Sciatic nerve (tissue), 2 donors: ENCODE data around the gene KRT39. TPM values are rescaled to one million over a fixed set of nuclear protein-coding genes. Genes with fewer than 3 reads are reported as not detected.

ENCODE experiments used
- ATAC-seq: fragments of 200-7000 bp; cut with Tn5 transposase; one replicate; pipeline ENCODE4 v1.9.1; 2020; ENCODE audit warnings: mild to moderate bottlenecking, moderate library complexity
- DNase-seq: peaks from one replicate; pipeline ENCODE4 v3.0.0-alpha.2; 2020; ENCODE audit warnings: low spot score
- intact Hi-C: fragments of 100-400 bp; cut with DNase I; formaldehyde crosslinking; loops from one replicate; pipeline ENCODE4 v1.14.2; 2022
- total RNA-seq: library from RNA; stranded (reverse); fragmentation: NEBNext Ultra II Directional; extraction: Animal tissue kit (Norgen Biotek cat#: 25700); gene quantifications from one replicate; pipeline ENCODE4 v1.2.1, GENCODE V29; 2021
- donor health status: DM: no; HTN: no; CAD: no.
- donor health status: DM: no; HTN: no; CAD: no.

Gene KRT39
- total RNA-seq, 1 donor from 2014 or later = not detected

DNA sequence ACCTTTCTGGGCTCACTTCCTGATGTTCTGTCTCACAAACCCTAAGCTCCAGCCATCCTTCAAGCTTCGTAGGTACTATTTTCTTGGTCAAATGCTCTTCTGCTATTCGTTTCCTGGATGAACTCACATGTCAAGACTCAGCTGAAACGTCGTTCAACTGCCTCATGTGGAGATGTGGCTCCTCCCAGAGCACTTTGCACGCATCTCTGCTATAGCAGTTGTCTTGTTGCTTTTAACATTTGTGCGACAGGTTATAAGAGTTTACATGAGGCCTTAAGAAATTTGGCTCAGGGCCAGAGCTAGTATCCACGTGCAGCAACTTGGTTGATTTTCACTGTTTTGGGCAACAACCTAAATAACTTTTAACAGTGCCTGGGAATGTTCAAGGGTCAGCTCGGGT, 20.2 kb upstream of the KRT39 start:
- intact Hi-C loops = no loop called here
- ATAC-seq = no peak

GRCh38 chr17:40984226-40984625, 17.5 kb upstream of the KRT39 start, which contains the start of gene KRT40:
TSS of gene KRT40 (minus strand) at chr17:40984326. CDS start at chr17:40984273, 53 bp downstream.
- no peak for ATAC-seq
- DNase-seq = no peak
- intact Hi-C loops = no loop called here

More for the DNA sequence above, 20.2 kb upstream of the KRT39 start:
- DNase-seq = no peak

GRCh38 chr17:40981115-40981514, 14.4 kb upstream of the KRT39 start:
- ATAC-seq = no peak
- no peak for DNase-seq
- intact Hi-C loops = no loop called here

GRCh38 chr17:40980596-40980995, 13.8 kb upstream of the KRT39 start:
- ATAC-seq = no peak
- no peak for DNase-seq

DNA sequence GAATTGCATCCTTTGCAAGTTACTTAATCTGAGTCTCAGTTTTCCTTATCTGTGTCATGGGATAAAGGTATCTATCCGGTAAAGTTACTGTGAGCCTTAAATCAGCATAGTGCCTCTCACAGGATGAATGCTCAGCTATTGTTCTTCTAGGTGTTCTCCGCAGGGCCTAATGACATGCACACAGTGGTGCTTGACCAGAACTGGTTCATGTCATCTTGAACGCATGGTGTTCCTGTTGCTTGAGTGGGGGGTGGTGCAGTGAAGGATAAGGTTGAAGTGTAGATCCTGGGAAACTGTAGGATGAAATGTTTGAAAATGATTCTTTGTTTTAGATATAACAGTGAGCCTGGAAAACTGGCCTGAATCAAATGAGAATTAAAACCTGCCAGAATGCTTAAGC, 13.4 kb upstream of the KRT39 start:
- no peak for DNase-seq
- no peak for ATAC-seq
- intact Hi-C loops = no loop called here

More at GRCh38 chr17:40980596-40980995, 13.8 kb upstream of the KRT39 start:
- intact Hi-C loops = no loop called here

GRCh38 chr17:40978575-40979151, 11.9 kb upstream of the KRT39 start:
- ATAC-seq = no peak
- intact Hi-C loops = no loop called here

DNA sequence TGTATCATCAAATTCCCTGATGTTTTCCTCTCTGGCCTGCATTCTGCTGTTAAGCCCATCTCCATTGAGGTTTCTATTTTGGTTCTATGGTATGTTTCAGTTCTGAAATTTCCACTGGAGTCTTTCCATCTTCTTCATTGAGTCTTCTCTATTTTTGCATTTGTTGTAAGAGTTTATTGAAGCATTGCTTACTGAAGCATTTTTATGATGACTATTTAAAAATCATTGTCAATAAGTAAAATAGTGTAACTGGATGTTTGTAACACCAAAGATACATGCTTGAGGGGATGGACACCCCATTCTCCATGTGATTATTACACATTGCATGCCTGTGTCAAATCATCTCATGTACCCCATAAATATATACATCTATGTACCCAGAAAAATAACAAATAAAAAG, 8.8 kb upstream of the KRT39 start:
- intact Hi-C loops = no loop called here
- DNase-seq (no peak), ATAC-seq (no peak)

More at GRCh38 chr17:40978575-40979151, 11.9 kb upstream of the KRT39 start:
- no peak for DNase-seq

DNA sequence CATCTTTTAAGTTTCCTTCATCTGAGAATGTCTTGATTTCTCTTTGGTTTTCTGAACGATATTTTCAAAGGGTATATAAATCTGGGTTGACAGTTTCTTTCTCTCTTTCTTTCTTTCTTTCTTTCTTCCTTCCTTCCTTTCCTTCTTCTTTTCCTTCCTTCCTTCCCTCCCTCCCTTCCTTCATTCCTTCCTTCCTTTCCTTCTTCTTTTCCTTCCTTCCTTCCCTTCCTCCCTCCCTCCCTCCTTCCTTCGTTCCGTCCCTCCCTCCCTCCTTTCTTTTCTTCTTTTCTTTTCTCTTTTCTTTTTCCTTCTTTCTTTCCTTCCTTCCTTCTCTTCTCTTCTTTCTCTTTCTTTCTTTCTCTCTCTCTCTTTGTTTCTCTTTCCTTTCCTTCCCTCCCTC, 7.6 kb upstream of the KRT39 start:
- DNase-seq (no peak), ATAC-seq (no peak)
- intact Hi-C loops = no loop called here

DNA sequence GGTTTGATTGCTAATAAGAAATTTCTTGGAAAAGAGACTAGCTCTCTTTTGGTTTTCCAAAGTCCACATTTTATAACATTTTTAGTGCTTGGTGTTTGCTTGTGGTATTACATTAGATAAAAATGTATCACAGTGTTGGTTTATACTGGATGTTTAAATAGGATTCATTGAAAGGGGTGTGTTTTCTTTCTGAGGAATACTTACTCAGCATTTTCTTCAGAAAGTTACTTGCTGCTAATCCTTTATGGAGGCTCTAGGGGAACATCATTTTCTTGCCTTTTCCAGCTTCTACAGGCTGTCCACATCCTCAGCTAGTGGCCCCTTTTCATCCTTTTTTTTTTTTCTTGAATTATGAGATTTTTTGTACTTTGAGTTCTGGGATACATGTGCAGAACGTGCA, 834 bp upstream of the KRT39 start:
- DNase-seq (no peak), ATAC-seq (no peak)
- intact Hi-C loops = no loop called here

DNA sequence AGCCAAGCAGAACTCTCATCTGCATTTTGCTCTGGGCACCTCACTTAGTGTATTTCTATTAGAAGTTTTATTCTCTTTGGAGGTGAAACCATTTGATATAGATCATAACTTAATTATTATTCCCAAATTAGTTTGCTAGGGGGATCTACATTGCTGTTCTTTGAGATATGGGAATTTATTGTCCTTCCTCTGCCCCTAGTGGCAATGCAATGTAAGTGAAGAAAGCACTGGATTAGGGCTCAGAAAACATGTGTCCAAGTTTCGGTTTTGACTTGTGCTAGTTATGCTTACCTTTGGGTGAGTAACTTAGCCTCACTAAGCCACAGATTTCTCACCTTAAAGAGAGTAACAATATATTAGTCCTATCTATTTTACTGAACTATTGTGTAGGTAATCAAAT, 2.9 kb downstream of the KRT39 start:
- DNase-seq = no peak
- no peak for ATAC-seq
- intact Hi-C loops = no loop called here

- intact Hi-C loops = no loop called here
- no peak for ATAC-seq
These were observed 4.6 kb downstream of the KRT39 start for GRCh38 chr17:40962059-40962561.

GRCh38 chr17:40961591-40961990, 5.2 kb downstream of the KRT39 start:
- no peak for ATAC-seq
- no peak for DNase-seq
- intact Hi-C loops = no loop called here

More at GRCh38 chr17:40962059-40962561, 4.6 kb downstream of the KRT39 start:
- no peak for DNase-seq

DNA sequence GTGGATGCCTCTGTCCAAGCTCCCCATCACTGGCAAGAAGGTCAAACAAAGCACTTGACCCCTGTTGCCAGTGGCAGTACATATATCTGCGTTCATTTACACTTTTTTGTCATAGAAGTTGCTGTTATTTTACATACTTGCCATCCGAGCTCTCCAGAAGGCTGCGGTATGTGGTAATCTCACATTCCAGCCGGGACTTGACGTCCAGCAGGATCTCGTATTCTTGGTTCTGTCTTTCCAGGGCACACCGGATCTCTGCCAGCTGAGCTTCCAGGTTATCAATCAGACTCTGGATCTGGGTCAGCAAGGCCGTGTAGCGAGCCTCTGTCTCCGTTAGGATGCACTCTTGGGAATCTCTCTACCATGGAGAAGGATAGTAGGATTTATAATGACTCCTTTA, 6.6 kb downstream of the KRT39 start:
- ATAC-seq = no peak
- no peak for DNase-seq
- intact Hi-C loops = no loop called here

DNA sequence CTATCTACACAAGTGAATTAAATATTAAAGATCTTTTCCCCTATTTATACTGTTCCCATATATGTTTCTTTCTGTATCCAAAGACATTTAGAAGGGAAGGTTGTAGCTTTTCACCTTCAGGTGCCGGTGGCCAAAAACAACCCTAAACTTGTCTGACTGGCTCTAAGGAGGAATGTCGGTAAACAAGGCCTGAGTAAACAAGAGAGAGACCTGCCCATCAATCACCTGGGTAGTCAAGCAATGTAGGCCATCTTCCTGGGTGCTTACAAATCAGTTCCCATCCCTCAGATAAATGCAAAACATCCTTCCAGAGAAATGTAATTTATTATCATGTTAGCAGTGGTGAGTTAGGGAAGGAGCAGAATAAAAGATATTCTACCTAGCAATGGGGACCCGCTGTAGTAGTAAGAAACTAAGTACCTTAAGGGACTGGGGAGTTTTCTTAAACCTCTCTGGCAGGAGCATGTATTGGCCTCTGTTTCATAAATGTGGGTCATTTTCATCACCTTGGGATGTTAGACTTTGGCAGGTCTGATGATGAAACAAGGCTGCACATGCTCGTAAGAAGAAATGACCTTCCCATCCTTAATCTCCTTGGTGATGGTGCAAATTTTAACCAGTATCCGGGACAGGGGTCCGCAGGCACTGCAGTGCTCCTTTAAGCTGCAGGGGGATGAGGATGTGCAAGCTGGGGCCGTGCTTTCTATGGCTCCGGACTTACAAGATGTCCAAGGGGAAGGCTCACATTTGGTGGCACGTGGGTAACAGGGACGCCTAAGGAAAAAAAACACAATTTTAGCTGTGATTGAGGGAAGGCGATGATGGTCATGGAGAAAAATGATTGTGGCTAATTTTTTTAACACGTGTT, 8.4 kb downstream of the KRT39 start:
- intact Hi-C loops = no loop called here

GRCh38 chr17:40956401-40957254, 10.1 kb downstream of the KRT39 start:
- no peak for ATAC-seq
- no peak for DNase-seq
- intact Hi-C loops = no loop called here

More for the DNA sequence above, 8.4 kb downstream of the KRT39 start:
- DNase-seq (no peak), ATAC-seq (no peak)

DNA sequence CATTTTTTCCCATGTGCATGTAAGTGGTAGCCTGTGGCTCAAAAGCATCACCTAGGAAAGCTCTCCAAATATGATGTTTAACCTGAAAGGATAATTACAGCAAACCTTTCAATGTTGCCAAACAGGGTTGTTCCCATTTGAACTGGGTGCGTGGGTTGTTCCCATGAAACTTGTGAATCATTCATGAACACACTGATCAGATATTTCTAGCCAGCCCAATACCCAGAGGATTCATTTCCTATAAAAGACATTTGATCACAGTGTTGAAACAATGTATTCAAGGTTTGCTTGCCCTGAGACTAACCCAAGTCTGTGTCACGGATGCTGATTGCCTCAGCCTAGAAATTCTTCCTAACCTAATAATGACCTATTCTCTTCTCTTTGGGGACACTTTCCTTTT, 12.9 kb downstream of the KRT39 start:
- no peak for ATAC-seq
- intact Hi-C loops = no loop called here
- DNase-seq = no peak

GRCh38 chr17:40952661-40953060, 14.1 kb downstream of the KRT39 start:
- DNase-seq = no peak
- intact Hi-C loops = no loop called here
- no peak for ATAC-seq

- ATAC-seq = no peak
- DNase-seq = no peak
- intact Hi-C loops = no loop called here
These were observed 14.6 kb downstream of the KRT39 start for GRCh38 chr17:40952154-40952553.

DNA sequence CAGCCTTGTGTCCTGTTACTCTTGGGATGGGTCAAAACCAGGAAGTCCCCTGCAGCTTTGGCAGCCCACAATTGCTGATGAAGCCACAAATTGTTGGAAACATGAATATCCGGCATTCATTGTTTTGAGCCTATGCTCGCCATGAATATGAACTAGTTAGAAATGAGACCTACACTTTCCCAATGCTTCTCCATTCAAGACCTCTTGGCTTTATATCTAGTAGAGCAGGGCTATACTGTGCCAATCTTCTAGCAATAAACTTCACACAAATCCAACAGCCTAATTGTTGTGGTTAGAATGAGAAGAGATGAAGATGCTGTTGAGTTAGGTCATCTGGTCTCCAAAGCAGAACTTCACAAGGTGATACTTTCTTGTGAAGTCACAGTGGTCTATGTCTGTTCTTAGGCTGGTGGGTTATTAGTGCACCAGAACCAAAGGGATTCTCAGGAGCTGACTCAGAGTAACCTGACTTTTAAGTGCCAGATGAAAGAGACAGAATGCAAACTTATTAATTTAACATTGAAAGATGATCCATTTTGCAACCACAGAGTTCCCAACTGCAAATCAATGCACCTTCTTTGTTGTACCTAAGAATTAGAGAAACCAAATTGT, 15.6 kb downstream of the KRT39 start:
- intact Hi-C loops = no loop called here
- ATAC-seq (no peak), DNase-seq (no peak)
